Measurements from ENCODE around the gene FAM78A. TPM values are rescaled to one million over a fixed set of nuclear protein-coding genes. Genes with fewer than 3 reads are reported as not detected.

FAM78A gene
- total RNA-seq, 2 donors from 2014 or later = 3.0 to 4.1 TPM

GRCh38 chr9:131287359-131287758 lies 11.0 kb upstream of the FAM78A start:
- intact Hi-C loops (cut with DNase I) = no loop called here

GRCh38 chr9:131284856-131285255 lies 8.5 kb upstream of the FAM78A start:
- DNase-seq (ENCODE audit: low spot score) = no peak
- intact Hi-C loops (cut with DNase I) = no loop called here

More at GRCh38 chr9:131287359-131287758, 11.0 kb upstream of the FAM78A start:
- no peak for DNase-seq (ENCODE audit: low spot score)

GRCh38 chr9:131282688-131283422 lies 6.5 kb upstream of the FAM78A start:
- DNase-seq (ENCODE audit: low spot score) = no peak
- intact Hi-C loops (cut with DNase I) = no loop called here

GRCh38 chr9:131282175-131282574 lies 5.9 kb upstream of the FAM78A start:
- DNase-seq (ENCODE audit: low spot score) = no peak
- intact Hi-C loops (cut with DNase I) = no loop called here

GRCh38 chr9:131281119-131281965 lies 5.0 kb upstream of the FAM78A start:
- intact Hi-C loops (cut with DNase I) = no loop called here
- no peak for DNase-seq (ENCODE audit: low spot score)

GRCh38 chr9:131280660-131281059 lies 4.3 kb upstream of the FAM78A start:
- no peak for DNase-seq (ENCODE audit: low spot score)
- intact Hi-C loops (cut with DNase I) = no loop called here

GRCh38 chr9:131279863-131280570 lies 3.7 kb upstream of the FAM78A start:
- intact Hi-C loops (cut with DNase I) = no loop called here
- no peak for DNase-seq (ENCODE audit: low spot score)

- DNase-seq (ENCODE audit: low spot score) = no peak
- intact Hi-C loops (cut with DNase I) = no loop called here
Measured at GRCh38 chr9:131279196-131279862, 3.0 kb upstream of the FAM78A start.

GRCh38 chr9:131278702-131279111 lies 2.4 kb upstream of the FAM78A start:
- no peak for DNase-seq (ENCODE audit: low spot score)
- intact Hi-C loops (cut with DNase I) = no loop called here

- intact Hi-C loops (cut with DNase I) = no loop called here
- peak; percentile 91 for DNase-seq (ENCODE audit: low spot score)
Measured at GRCh38 chr9:131277910-131278701, 1.8 kb upstream of the FAM78A start.

GRCh38 chr9:131277287-131277909 lies 1.1 kb upstream of the FAM78A start:
- intact Hi-C loops (cut with DNase I) = no loop called here
- DNase-seq (ENCODE audit: low spot score) = no peak

- intact Hi-C loops (cut with DNase I) = no loop called here
Measured at GRCh38 chr9:131276891-131277286, 579 bp upstream of the FAM78A start.

GRCh38 chr9:131275332-131276093 lies 797 bp downstream of the FAM78A start:
- no peak for DNase-seq (ENCODE audit: low spot score)
- intact Hi-C loops (cut with DNase I) = no loop called here

More at GRCh38 chr9:131276891-131277286, 579 bp upstream of the FAM78A start:
- DNase-seq (ENCODE audit: low spot score) = no peak

- intact Hi-C loops (cut with DNase I) = no loop called here
- no peak for DNase-seq (ENCODE audit: low spot score)
Measured at GRCh38 chr9:131274674-131275331, 1.5 kb downstream of the FAM78A start.

- intact Hi-C loops (cut with DNase I) = no loop called here
- no peak for DNase-seq (ENCODE audit: low spot score)
Measured at GRCh38 chr9:131273856-131274673, 2.2 kb downstream of the FAM78A start.
